T-helper 2 cell (primary cell): Measurements from ENCODE around the gene NINJ1.

ENCODE experiments used
- DNase-seq, 5 experiments: peaks; one replicate each; pipeline versions ENCODE4 v3.0.0 to v3.0.0-alpha.2; 2012 to 2022
- total RNA-seq, 2 donors: gene quantifications; one replicate each; lab custom pipeline; 2026; lab: John Stamatoyannopoulos, UW

The NINJ1 gene
- total RNA-seq: 36.9 to 116 reads per million in 2 donors

- peak; percentile 77 to 93 (median 84) for DNase-seq
Observed at GRCh38 chr9:93134015-93134739, at the start of gene NINJ1. Gene NINJ1 (minus strand): TSS chr9:93134251. CDS start chr9:93134217, 34 bp downstream.

- no peak for DNase-seq
Observed at GRCh38 chr9:93183131-93183662, 49.1 kb upstream of the NINJ1 start.

- no peak for DNase-seq
Observed at GRCh38 chr9:93182572-93182971, 48.5 kb upstream of the NINJ1 start.

- DNase-seq: no peak
Observed at GRCh38 chr9:93181672-93182435, 47.8 kb upstream of the NINJ1 start.

- DNase-seq: no peak
Observed at GRCh38 chr9:93180938-93181337, 46.9 kb upstream of the NINJ1 start.

GRCh38 chr9:93178851-93179786, 45.1 kb upstream of the NINJ1 start:
- no peak for DNase-seq

DNA sequence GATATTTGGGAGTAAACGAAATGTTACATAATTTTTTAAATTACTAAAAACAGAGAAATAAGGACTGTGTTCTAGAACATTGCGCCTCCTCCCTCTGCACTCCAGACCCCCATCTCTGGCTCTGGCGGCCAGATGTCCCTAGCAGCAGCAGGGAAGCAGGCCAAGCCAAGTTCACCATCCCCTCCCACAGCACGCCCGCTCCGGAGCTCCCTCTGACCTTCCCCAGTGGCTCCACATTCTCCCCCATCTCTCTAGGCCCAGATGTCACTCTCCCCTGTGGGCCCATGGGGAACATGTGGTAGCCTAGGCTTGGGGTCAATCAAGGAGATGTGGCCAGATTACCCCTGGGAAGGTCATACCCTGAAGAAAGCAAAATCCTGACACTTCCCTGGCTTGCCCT, 43.6 kb upstream of the NINJ1 start:
- DNase-seq: no peak

- no peak for DNase-seq
Observed at GRCh38 chr9:93174976-93175375, 40.9 kb upstream of the NINJ1 start.

- DNase-seq: peak in 1 of 5 experiments; percentile 55
Observed at GRCh38 chr9:93173365-93174051, 39.5 kb upstream of the NINJ1 start.

DNA sequence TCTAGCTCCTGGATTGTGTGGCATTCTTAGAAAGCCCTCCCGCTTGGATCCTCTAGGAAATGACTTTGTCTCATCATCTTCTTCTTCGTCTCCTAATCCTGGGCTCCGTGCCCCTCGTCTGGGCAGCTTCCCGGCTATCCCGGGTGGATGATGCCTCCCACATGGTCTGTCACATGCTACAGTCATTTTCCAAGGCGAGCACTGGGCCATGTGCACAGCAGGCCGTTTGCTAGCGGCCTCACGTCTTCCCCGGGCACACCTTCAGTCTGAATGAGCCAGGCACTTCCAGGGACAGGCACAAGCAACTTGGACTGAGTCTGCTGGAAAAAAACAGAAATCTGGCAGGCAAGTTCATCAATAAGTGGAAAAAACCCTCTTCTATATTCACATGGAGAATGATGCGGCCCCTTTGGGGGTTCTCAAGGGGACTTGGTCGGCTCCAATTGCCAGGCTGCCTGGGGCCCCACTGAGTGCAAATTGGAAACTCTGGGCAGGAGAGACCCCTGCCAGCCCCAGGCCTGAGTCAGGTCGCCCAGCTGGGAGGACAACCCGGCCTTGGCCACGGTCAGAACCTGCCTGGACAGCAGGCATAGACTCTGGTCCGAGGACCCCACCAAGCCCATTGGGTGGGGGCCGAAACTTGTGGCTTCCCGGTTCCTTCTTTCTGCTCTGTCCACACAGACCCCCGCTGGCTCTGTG, 38.8 kb upstream of the NINJ1 start:
- no peak for DNase-seq

GRCh38 chr9:93171261-93171990, 37.4 kb upstream of the NINJ1 start:
- peak in 1 of 5 experiments; percentile 75 for DNase-seq

DNA sequence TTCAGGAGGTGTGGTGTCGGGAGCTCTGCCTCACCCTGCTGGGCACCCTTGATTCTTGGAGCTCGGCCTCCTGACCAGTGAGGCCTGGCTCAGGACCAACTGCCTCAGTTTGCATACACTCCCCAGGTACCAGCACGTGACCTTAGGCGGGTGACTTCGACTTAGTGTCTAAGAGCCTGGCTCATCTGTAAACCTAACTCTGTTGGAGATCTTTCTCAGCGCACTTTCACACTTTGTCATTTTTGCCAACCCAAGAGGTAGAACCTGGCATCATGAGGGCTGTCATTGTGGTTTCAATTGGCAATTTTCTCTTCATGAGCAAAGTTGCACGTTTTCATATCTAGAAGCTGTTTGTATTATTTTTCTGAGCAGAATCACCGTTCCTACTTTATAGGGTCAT, 36.5 kb upstream of the NINJ1 start:
- DNase-seq: peak in 1 of 5 experiments; percentile 89

- no peak for DNase-seq
Observed at GRCh38 chr9:93169444-93169843, 35.4 kb upstream of the NINJ1 start.

DNA sequence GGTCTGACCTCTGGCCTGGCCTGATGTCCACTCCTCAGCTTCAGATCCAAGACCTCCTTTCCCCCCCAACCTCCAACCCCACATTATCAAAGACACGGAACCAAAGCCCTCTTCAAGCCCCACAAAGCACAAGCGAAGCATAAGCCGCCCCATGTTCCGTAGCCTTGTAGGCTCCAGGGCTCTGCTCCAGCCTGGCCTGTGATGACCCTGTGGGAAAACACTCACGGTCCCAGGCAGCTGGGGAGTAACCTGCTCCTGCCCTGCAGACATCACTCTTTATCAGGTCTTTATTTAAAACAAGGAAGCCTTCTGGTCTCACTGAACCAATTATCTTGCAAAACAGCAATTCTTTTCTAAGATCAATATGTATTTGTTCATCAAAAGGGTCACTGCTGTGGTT, 34.5 kb upstream of the NINJ1 start:
- DNase-seq: no peak

- no peak for DNase-seq
Observed at GRCh38 chr9:93167838-93168237, 33.8 kb upstream of the NINJ1 start.

DNA sequence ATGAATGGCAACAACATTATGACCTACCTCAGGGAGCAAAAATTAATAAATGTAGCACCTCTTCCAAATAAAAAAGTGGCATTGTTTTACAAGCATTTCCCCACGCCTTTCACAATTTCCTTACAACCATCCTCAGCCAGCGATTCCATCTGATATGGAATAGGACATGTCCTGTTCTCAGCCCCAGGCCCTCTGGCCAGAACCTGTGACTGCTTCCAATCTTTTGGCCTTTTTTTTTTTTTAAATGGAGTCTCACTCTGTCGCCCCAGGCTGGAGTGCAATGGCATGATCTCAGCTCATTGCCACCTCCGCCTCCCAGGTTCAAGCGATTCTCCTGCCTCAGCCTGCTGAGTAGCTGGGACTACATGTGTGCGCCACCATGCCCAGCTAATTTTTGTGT, 33.1 kb upstream of the NINJ1 start:
- no peak for DNase-seq

DNA sequence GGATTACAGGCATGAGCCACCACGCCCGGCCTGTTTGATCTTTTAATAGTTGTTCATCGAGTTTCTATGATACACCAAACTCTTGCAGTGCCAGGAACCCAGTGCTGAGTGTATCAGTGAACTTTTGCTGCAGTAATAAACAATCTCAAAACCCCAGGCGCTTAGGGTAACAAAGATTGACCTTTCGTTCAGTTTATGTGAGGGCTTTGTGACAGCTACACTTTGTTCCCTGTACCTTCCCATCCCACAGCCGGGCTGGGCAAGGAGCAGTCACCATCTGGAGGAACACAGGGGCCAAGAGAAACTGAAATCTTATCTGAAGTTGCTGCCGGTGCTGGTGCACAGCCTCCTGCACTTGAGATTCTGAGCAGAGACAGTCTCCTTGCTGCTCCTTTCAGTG, 32.6 kb upstream of the NINJ1 start:
- DNase-seq: no peak

GRCh38 chr9:93164085-93164484, 30.0 kb upstream of the NINJ1 start:
- no peak for DNase-seq

- no peak for DNase-seq
Observed at GRCh38 chr9:93161786-93162562, 27.9 kb upstream of the NINJ1 start.
